OCI-M2 (cell line): Measurements from ENCODE around the gene DHRS13.
A peak's percentile ranks its signal among the peaks of the same experiment; 100 is the strongest.

ENCODE experiments used
- DNase-seq: peaks from one replicate; lab custom pipeline; 2025; ENCODE audit not compliant: unreplicated experiment; lab: John Stamatoyannopoulos, UW

Gene DHRS13

GRCh38 chr17:28902819-28903545 is at the start of gene DHRS13:
DHRS13 (minus strand) TSS chr17:28903079; CDS start chr17:28902944, 135 bp downstream.
- DNase-seq, result no peak

GRCh38 chr17:28951991-28952975 is 49.4 kb upstream of the DHRS13 start:
- DNase-seq, result peak; percentile 91

GRCh38 chr17:28951428-28951990 is 48.6 kb upstream of the DHRS13 start, which contains the start of gene PHF12:
PHF12 (minus strand) TSS chr17:28951518; CDS start chr17:28950960, 558 bp downstream.
- DNase-seq, result peak; percentile 95

GRCh38 chr17:28950752-28951427 is 48.0 kb upstream of the DHRS13 start:
- DNase-seq, result no peak

GRCh38 chr17:28950017-28950751 is 47.3 kb upstream of the DHRS13 start:
- no peak for DNase-seq

- DNase-seq, result no peak
Measured at GRCh38 chr17:28949185-28950016, 46.5 kb upstream of the DHRS13 start.

GRCh38 chr17:28948873-28949184 is 46.0 kb upstream of the DHRS13 start:
- no peak for DNase-seq

- DNase-seq, result no peak
Measured at GRCh38 chr17:28948342-28948741, 45.5 kb upstream of the DHRS13 start.

- no peak for DNase-seq
Measured at GRCh38 chr17:28947639-28948038, 44.8 kb upstream of the DHRS13 start.

GRCh38 chr17:28946239-28946638 is 43.4 kb upstream of the DHRS13 start:
- DNase-seq, result no peak

- no peak for DNase-seq
Measured at GRCh38 chr17:28944862-28945741, 42.2 kb upstream of the DHRS13 start.

GRCh38 chr17:28944343-28944742 is 41.5 kb upstream of the DHRS13 start:
- DNase-seq, result no peak

GRCh38 chr17:28942925-28943324 is 40.0 kb upstream of the DHRS13 start:
- DNase-seq, result no peak

- DNase-seq, result no peak
Measured at GRCh38 chr17:28941251-28941650, 38.4 kb upstream of the DHRS13 start.

GRCh38 chr17:28940675-28941074 is 37.8 kb upstream of the DHRS13 start:
- no peak for DNase-seq

GRCh38 chr17:28940142-28940541 is 37.3 kb upstream of the DHRS13 start:
- no peak for DNase-seq

GRCh38 chr17:28938552-28938951 is 35.7 kb upstream of the DHRS13 start:
- DNase-seq, result no peak

- no peak for DNase-seq
Measured at GRCh38 chr17:28937044-28937729, 34.3 kb upstream of the DHRS13 start.
